ENCODE data around the gene PAPPA. TPM values are rescaled to one million over a fixed set of nuclear protein-coding genes. Genes with fewer than 3 reads are reported as not detected.

The PAPPA gene
- total RNA-seq, 1 experiment from 2014 or later = 0.22 TPM

DNA sequence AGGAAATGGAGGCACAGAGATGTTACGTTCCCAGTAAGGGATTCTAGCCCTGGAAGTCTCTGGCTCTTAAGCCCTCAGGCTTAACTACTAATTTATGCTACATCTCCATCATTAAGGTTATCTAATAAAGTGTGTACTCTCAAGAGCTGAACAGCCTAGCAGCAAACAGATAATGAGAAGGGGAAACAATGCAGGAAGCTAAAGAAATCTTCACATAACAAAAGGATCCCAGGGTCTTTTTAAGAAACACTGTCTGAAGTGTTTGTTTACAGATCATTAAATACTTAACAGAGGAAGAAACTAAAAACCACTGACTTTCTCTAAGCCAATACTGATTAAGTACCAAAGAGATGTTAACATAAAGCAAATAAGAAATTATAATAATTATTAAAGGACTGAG lies 129.0 kb downstream of the PAPPA start:
- Mint-ChIP-seq H3K36me3 (no peaks in the 10 kb centered on the region), H3K27ac (no peak overlapping the region), H3K4me1 (peaks cover 90% of the 10 kb centered on the region), H3K27me3 (ENCODE audit: low read depth) (peaks cover 98% of the 10 kb centered on the region), H3K4me3 (no peak overlapping the region), H3K9me3 (no peaks in the 10 kb centered on the region)
- no peak for TF ChIP-seq OVOL2 (CRISPR knock-in tag; IDR thresholded peaks at IDR 0.05; ENCODE audit: borderline replicate concordance)
- TF ChIP-seq, protein P1, sequence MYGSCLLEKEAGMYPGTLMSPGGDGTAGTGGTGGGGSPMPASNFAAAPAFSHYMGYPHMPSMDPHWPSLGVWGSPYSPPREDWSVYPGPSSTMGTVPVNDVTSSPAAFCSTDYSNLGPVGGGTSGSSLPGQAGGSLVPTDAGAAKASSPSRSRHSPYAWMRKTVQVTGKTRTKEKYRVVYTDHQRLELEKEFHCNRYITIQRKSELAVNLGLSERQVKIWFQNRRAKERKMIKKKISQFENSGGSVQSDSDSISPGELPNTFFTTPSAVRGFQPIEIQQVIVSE (CRISPR knock-in tag; IDR thresholded peaks at IDR 0.05; ENCODE audit: borderline replicate concordance) = no peak
- no peak for TF ChIP-seq JAZF1 (CRISPR knock-in tag; IDR thresholded peaks at IDR 0.05)
- TF ChIP-seq, protein P2, sequence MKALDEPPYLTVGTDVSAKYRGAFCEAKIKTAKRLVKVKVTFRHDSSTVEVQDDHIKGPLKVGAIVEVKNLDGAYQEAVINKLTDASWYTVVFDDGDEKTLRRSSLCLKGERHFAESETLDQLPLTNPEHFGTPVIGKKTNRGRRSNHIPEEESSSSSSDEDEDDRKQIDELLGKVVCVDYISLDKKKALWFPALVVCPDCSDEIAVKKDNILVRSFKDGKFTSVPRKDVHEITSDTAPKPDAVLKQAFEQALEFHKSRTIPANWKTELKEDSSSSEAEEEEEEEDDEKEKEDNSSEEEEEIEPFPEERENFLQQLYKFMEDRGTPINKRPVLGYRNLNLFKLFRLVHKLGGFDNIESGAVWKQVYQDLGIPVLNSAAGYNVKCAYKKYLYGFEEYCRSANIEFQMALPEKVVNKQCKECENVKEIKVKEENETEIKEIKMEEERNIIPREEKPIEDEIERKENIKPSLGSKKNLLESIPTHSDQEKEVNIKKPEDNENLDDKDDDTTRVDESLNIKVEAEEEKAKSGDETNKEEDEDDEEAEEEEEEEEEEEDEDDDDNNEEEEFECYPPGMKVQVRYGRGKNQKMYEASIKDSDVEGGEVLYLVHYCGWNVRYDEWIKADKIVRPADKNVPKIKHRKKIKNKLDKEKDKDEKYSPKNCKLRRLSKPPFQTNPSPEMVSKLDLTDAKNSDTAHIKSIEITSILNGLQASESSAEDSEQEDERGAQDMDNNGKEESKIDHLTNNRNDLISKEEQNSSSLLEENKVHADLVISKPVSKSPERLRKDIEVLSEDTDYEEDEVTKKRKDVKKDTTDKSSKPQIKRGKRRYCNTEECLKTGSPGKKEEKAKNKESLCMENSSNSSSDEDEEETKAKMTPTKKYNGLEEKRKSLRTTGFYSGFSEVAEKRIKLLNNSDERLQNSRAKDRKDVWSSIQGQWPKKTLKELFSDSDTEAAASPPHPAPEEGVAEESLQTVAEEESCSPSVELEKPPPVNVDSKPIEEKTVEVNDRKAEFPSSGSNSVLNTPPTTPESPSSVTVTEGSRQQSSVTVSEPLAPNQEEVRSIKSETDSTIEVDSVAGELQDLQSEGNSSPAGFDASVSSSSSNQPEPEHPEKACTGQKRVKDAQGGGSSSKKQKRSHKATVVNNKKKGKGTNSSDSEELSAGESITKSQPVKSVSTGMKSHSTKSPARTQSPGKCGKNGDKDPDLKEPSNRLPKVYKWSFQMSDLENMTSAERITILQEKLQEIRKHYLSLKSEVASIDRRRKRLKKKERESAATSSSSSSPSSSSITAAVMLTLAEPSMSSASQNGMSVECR (CRISPR knock-in tag; IDR thresholded peaks at IDR 0.05; ENCODE audit: borderline replicate concordance) = no peak
- TF ChIP-seq, protein P3, sequence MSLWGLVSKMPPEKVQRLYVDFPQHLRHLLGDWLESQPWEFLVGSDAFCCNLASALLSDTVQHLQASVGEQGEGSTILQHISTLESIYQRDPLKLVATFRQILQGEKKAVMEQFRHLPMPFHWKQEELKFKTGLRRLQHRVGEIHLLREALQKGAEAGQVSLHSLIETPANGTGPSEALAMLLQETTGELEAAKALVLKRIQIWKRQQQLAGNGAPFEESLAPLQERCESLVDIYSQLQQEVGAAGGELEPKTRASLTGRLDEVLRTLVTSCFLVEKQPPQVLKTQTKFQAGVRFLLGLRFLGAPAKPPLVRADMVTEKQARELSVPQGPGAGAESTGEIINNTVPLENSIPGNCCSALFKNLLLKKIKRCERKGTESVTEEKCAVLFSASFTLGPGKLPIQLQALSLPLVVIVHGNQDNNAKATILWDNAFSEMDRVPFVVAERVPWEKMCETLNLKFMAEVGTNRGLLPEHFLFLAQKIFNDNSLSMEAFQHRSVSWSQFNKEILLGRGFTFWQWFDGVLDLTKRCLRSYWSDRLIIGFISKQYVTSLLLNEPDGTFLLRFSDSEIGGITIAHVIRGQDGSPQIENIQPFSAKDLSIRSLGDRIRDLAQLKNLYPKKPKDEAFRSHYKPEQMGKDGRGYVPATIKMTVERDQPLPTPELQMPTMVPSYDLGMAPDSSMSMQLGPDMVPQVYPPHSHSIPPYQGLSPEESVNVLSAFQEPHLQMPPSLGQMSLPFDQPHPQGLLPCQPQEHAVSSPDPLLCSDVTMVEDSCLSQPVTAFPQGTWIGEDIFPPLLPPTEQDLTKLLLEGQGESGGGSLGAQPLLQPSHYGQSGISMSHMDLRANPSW (CRISPR knock-in tag; conservative IDR thresholded peaks at IDR 0.05; ENCODE audit: low read depth) = no peak
- no peak for TF ChIP-seq ATF1 (CRISPR knock-in tag; IDR thresholded peaks at IDR 0.05)
- TF ChIP-seq ESRRA (CRISPR knock-in tag; IDR thresholded peaks at IDR 0.05; ENCODE audit: borderline replicate concordance) = no peak
- TF ChIP-seq PRRX2 (CRISPR knock-in tag; IDR thresholded peaks at IDR 0.05) = no peak
- no peak for TF ChIP-seq ZNF423 (CRISPR knock-in tag; IDR thresholded peaks at IDR 0.05)
- no peak for TF ChIP-seq SMAD3 (CRISPR knock-in tag; IDR thresholded peaks at IDR 0.05; ENCODE audit: borderline replicate concordance)
- DNase-seq (ENCODE audit: low spot score) (no peak), ATAC-seq (no peak)
- CTCF ChIA-PET = no interaction called here
- POLR2A ChIA-PET = no interaction called here

DNA sequence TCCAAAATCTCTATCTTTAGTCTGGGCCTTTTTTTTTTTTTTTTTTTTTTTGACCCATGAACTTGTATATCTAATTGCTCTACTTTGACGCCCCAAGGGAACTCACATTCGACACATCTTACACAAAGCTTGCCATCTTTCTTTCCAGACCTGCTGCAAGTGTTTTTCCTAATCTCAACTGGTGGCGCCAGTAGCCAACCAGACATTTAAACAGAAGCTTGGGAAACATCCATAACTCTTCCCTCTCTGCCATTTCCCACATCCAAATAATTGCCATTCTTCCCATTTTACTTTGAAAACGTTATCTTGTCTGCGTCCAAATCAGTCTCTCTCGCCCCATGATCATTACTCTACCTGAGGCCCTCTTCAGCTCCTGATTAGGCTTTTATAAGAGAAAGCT lies 130.9 kb downstream of the PAPPA start:
- ATAC-seq (no peak), DNase-seq (ENCODE audit: low spot score) (no peak)
- Mint-ChIP-seq H3K27me3 (ENCODE audit: low read depth) (peaks cover 93% of the 10 kb centered on the region), H3K9me3 (no peaks in the 10 kb centered on the region), H3K27ac (no peak overlapping the region), H3K4me3 (no peak overlapping the region), H3K4me1 (peaks cover 75% of the 10 kb centered on the region), H3K36me3 (no peaks in the 10 kb centered on the region)
- CTCF ChIA-PET = interaction anchor here (0.7 to 1.4 kb wide), 3 partner anchors 19 to 139 kb away, joined by 3 to 4 read pairs (median 3); no protein-coding TSS in a partner anchor
- TF ChIP-seq NFYB (CRISPR knock-in tag; conservative IDR thresholded peaks at IDR 0.05; ENCODE audit: low read depth) = no peak
- POLR2A ChIA-PET = interaction anchor here (0.7 kb wide), 2 partner anchors 202 to 652 kb away, joined by 5 to 7 read pairs; no protein-coding TSS in a partner anchor

DNA sequence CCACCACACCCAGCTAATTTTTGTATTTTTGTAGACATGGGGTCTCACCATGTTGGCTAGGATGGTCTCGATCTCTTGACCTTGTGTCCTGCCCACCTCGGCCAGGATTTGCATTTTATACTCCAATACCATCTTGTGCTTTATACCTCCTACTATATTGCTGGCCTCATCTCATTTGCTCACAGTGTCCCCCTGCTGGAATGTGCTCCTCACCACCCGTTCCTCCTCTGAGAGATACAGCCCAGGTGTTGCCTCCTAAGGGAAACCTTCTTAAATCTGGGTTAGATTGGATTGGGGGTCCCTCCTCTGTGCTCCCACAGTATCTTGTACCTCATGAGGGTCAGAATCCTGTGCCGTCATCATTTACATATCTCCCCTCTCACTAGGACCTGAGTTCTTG lies 131.7 kb downstream of the PAPPA start:
- TF ChIP-seq, protein P4, sequence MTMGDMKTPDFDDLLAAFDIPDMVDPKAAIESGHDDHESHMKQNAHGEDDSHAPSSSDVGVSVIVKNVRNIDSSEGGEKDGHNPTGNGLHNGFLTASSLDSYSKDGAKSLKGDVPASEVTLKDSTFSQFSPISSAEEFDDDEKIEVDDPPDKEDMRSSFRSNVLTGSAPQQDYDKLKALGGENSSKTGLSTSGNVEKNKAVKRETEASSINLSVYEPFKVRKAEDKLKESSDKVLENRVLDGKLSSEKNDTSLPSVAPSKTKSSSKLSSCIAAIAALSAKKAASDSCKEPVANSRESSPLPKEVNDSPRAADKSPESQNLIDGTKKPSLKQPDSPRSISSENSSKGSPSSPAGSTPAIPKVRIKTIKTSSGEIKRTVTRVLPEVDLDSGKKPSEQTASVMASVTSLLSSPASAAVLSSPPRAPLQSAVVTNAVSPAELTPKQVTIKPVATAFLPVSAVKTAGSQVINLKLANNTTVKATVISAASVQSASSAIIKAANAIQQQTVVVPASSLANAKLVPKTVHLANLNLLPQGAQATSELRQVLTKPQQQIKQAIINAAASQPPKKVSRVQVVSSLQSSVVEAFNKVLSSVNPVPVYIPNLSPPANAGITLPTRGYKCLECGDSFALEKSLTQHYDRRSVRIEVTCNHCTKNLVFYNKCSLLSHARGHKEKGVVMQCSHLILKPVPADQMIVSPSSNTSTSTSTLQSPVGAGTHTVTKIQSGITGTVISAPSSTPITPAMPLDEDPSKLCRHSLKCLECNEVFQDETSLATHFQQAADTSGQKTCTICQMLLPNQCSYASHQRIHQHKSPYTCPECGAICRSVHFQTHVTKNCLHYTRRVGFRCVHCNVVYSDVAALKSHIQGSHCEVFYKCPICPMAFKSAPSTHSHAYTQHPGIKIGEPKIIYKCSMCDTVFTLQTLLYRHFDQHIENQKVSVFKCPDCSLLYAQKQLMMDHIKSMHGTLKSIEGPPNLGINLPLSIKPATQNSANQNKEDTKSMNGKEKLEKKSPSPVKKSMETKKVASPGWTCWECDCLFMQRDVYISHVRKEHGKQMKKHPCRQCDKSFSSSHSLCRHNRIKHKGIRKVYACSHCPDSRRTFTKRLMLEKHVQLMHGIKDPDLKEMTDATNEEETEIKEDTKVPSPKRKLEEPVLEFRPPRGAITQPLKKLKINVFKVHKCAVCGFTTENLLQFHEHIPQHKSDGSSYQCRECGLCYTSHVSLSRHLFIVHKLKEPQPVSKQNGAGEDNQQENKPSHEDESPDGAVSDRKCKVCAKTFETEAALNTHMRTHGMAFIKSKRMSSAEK (CRISPR knock-in tag; IDR thresholded peaks at IDR 0.05; ENCODE audit: borderline replicate concordance) = no peak
- TF ChIP-seq FOXK1 (CRISPR knock-in tag; IDR thresholded peaks at IDR 0.05) = no peak
- TF ChIP-seq, protein P5, sequence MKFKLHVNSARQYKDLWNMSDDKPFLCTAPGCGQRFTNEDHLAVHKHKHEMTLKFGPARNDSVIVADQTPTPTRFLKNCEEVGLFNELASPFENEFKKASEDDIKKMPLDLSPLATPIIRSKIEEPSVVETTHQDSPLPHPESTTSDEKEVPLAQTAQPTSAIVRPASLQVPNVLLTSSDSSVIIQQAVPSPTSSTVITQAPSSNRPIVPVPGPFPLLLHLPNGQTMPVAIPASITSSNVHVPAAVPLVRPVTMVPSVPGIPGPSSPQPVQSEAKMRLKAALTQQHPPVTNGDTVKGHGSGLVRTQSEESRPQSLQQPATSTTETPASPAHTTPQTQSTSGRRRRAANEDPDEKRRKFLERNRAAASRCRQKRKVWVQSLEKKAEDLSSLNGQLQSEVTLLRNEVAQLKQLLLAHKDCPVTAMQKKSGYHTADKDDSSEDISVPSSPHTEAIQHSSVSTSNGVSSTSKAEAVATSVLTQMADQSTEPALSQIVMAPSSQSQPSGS (CRISPR knock-in tag; IDR thresholded peaks at IDR 0.05; ENCODE audit: borderline replicate concordance, low read depth) = no peak
- TF ChIP-seq NFE2L1 (CRISPR knock-in tag; IDR thresholded peaks at IDR 0.05) = no peak
- ChIA-PET POLR2A (no interaction called here), CTCF (interaction anchor here (0.7 to 1.4 kb wide), 3 partner anchors 16 to 62 kb away, joined by 3 to 4 read pairs (median 4); no protein-coding TSS in a partner anchor)
- no peaks in the 10 kb centered on the region for H3K9me3 Mint-ChIP-seq
- ATAC-seq (peak; percentile 60), DNase-seq (ENCODE audit: low spot score) (peak; percentile 19)
- peaks cover 93% of the 10 kb centered on the region for H3K27me3 Mint-ChIP-seq (ENCODE audit: low read depth)
- peak overlapping the region; percentile 48 for H3K4me3 Mint-ChIP-seq
- H3K4me1 Mint-ChIP-seq = peaks cover 67% of the 10 kb centered on the region
- no peak overlapping the region for H3K27ac Mint-ChIP-seq
- H3K36me3 Mint-ChIP-seq = no peaks in the 10 kb centered on the region

Data from WTC11 (cell line).